Measurements from ENCODE around the gene RPS6KA2.

GRCh38 chr6:166459272-166459671 is 167.8 kb downstream of the RPS6KA2 start:
- no peak for TF ChIP-seq CTCF (IDR thresholded peaks at IDR 0.05; ENCODE audit: insufficient read depth, low read length)
- no peak for TF ChIP-seq REST (IDR thresholded peaks at IDR 0.05; ENCODE audit: insufficient replicate concordance, low read depth)
- no peak for TF ChIP-seq POLR2AphosphoS5 (IDR thresholded peaks at IDR 0.05; ENCODE audit: low read depth)
- no peak for TF ChIP-seq GABPA (IDR thresholded peaks at IDR 0.05; ENCODE audit: low read depth)

Data from HL-60 (cell line).